ENCODE data around the gene ARID1A.

The ARID1A gene

GRCh38 chr1:26814893-26815292 lies 119.1 kb downstream of the ARID1A start:
- no peaks in the 10 kb centered on the region for H3K9me3 ChIP-seq
- no peaks in the 10 kb centered on the region for H3K4me1 ChIP-seq
- TF ChIP-seq, protein P1, sequence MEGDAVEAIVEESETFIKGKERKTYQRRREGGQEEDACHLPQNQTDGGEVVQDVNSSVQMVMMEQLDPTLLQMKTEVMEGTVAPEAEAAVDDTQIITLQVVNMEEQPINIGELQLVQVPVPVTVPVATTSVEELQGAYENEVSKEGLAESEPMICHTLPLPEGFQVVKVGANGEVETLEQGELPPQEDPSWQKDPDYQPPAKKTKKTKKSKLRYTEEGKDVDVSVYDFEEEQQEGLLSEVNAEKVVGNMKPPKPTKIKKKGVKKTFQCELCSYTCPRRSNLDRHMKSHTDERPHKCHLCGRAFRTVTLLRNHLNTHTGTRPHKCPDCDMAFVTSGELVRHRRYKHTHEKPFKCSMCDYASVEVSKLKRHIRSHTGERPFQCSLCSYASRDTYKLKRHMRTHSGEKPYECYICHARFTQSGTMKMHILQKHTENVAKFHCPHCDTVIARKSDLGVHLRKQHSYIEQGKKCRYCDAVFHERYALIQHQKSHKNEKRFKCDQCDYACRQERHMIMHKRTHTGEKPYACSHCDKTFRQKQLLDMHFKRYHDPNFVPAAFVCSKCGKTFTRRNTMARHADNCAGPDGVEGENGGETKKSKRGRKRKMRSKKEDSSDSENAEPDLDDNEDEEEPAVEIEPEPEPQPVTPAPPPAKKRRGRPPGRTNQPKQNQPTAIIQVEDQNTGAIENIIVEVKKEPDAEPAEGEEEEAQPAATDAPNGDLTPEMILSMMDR (IDR thresholded peaks at IDR 0.05), result no peak
- no peaks in the 10 kb centered on the region for H3K36me3 ChIP-seq
- DNase-seq, result no peak
- intact Hi-C loops (cut with DNase I; ENCODE audit: low total_unique reads), result no loop called here
- no peaks in the 10 kb centered on the region for H3K27me3 ChIP-seq
- no peak overlapping the region for H3K4me3 ChIP-seq
- no peak overlapping the region for H3K27ac ChIP-seq

- no peaks in the 10 kb centered on the region for H3K9me3 ChIP-seq
- intact Hi-C loops (cut with DNase I; ENCODE audit: low total_unique reads), result no loop called here
- no peak overlapping the region for H3K27ac ChIP-seq
- H3K4me1 ChIP-seq, result peaks cover 0 to 9% (median 3%) of the 10 kb centered on the region in 4 donors
- TF ChIP-seq, protein P1 (IDR thresholded peaks at IDR 0.05), result no peak
- no peaks in the 10 kb centered on the region for H3K27me3 ChIP-seq
- no peak overlapping the region for H3K4me3 ChIP-seq
- no peak for DNase-seq
- H3K36me3 ChIP-seq, result no peaks in the 10 kb centered on the region
Observed at GRCh38 chr1:26820784-26821269, 125.0 kb downstream of the ARID1A start.

DNA sequence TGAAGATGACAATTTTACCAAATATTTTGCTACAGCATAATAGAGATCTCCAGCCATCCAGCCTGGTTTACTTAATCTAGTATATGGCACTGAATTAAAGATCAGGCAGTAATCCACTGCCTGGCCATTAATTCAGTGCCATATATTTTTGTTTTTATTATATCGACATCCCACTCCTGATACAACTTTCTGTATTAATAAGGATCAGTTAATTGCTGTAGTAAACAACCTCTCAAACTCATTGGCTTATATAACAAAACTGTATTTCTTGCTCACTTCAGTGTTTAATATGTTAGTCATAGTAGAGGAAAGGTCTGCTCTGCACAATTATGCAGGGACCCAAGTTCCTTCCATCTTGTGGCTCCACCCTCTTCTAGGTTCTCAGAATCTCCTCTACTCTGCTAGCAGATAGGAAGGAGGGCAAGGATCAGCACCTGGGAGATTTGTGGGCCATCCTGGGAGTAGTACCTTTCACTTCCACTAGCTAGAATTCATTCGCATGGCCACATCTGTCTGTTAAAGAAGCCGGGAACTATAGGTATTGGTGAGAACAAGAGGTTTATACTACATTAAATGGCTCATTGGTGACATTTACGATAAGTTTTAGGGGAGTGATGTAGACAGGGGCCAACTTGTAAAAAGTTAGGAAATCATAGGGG lies 127.1 kb downstream of the ARID1A start:
- H3K36me3 ChIP-seq, result no peaks in the 10 kb centered on the region
- TF ChIP-seq, protein P1 (IDR thresholded peaks at IDR 0.05), result no peak
- H3K9me3 ChIP-seq, result no peaks in the 10 kb centered on the region
- intact Hi-C loops (cut with DNase I; ENCODE audit: low total_unique reads), result no loop called here
- H3K27me3 ChIP-seq, result no peaks in the 10 kb centered on the region
- DNase-seq, result no peak
- no peak overlapping the region for H3K27ac ChIP-seq
- peaks cover 0 to 23% (median 14%) of the 10 kb centered on the region in 4 donors for H3K4me1 ChIP-seq
- no peak overlapping the region for H3K4me3 ChIP-seq

- Histone ChIP-seq H3K36me3 (no peaks in the 10 kb centered on the region), H3K27me3 (no peaks in the 10 kb centered on the region), H3K9me3 (no peaks in the 10 kb centered on the region), H3K4me3 (no peak overlapping the region), H3K27ac (no peak overlapping the region), H3K4me1 (peaks cover 0 to 40% (median 29%) of the 10 kb centered on the region in 4 donors)
- intact Hi-C loops (cut with DNase I; ENCODE audit: low total_unique reads), result no loop called here
- no peak for DNase-seq
- TF ChIP-seq, protein P1 (IDR thresholded peaks at IDR 0.05), result no peak
Observed at GRCh38 chr1:26824731-26825130, 128.9 kb downstream of the ARID1A start.

- H3K4me1 ChIP-seq, result peaks cover 0 to 40% (median 29%) of the 10 kb centered on the region in 4 donors
- H3K9me3 ChIP-seq, result no peaks in the 10 kb centered on the region
- peak within 1 kb of the TSS; percentile 83 to 93 for H3K4me3 ChIP-seq
- intact Hi-C loops (cut with DNase I; ENCODE audit: low total_unique reads), result no loop called here
- H3K36me3 ChIP-seq, result peaks cover 0 to 11% (median 0%) of the 10 kb centered on the region in 3 donors
- H3K27me3 ChIP-seq, result no peaks in the 10 kb centered on the region
- H3K27ac ChIP-seq, result peak within 1 kb of the TSS; percentile 74 to 80
- peak; percentile 48 to 77 for DNase-seq
- TF ChIP-seq, protein P1 (IDR thresholded peaks at IDR 0.05), result peak; percentile 29 to 85
Observed at GRCh38 chr1:26826261-26827105, 130.7 kb downstream of the ARID1A start, which contains the start of gene ZDHHC18. TSS of gene ZDHHC18 (plus strand) at chr1:26826688. CDS start at chr1:26826805, 117 bp downstream.
